HUES6 (cell line): ENCODE data around the gene LTBP2.

Experiments
- H3K27ac ChIP-seq: 2 replicates; pipeline ENCODE4 v1.7.0; 2013; ENCODE audit warnings: low read depth, mild to moderate bottlenecking, low read length, inconsistent platforms
- H3K27me3 ChIP-seq: 2 replicates; pipeline ENCODE4 v1.6.1; 2013; ENCODE audit warnings: low read length; ENCODE audit not compliant: control insufficient read depth, insufficient read depth
- H3K36me3 ChIP-seq: 2 replicates; pipeline ENCODE4 v1.6.1; 2013; ENCODE audit warnings: low read length; ENCODE audit not compliant: control insufficient read depth, insufficient read depth
- H3K4me1 ChIP-seq: 2 replicates; pipeline ENCODE4 v1.6.1; 2013; ENCODE audit warnings: low read length; ENCODE audit not compliant: control insufficient read depth, insufficient read depth
- H3K4me3 ChIP-seq: 2 replicates; pipeline ENCODE4 v1.5.1; 2013; ENCODE audit warnings: low read depth, low read length
- H3K9ac ChIP-seq: one replicate; pipeline ENCODE4 v1.6.1; 2013; ENCODE audit warnings: mild to moderate bottlenecking, low read length
- H3K9me3 ChIP-seq: 2 replicates; pipeline ENCODE4 v1.6.1; 2013; ENCODE audit warnings: low read depth, low read length; ENCODE audit not compliant: control insufficient read depth, insufficient read depth

The LTBP2 gene

GRCh38 chr14:74569806-74570591 is 42.0 kb downstream of the LTBP2 start:
- Histone ChIP-seq H3K9me3 (no peaks in the 10 kb centered on the region), H3K4me1 (peaks cover 24% of the 10 kb centered on the region), H3K27ac (no peak overlapping the region), H3K36me3 (no peaks in the 10 kb centered on the region), H3K27me3 (no peaks in the 10 kb centered on the region), H3K9ac (no peak overlapping the region), H3K4me3 (no peak overlapping the region)

- Histone ChIP-seq H3K4me3 (no peak overlapping the region), H3K4me1 (peaks cover 18% of the 10 kb centered on the region), H3K9me3 (no peaks in the 10 kb centered on the region), H3K9ac (no peak overlapping the region), H3K36me3 (no peaks in the 10 kb centered on the region), H3K27me3 (no peaks in the 10 kb centered on the region), H3K27ac (no peak overlapping the region)
These were observed 42.6 kb downstream of the LTBP2 start for GRCh38 chr14:74569387-74569786.

DNA sequence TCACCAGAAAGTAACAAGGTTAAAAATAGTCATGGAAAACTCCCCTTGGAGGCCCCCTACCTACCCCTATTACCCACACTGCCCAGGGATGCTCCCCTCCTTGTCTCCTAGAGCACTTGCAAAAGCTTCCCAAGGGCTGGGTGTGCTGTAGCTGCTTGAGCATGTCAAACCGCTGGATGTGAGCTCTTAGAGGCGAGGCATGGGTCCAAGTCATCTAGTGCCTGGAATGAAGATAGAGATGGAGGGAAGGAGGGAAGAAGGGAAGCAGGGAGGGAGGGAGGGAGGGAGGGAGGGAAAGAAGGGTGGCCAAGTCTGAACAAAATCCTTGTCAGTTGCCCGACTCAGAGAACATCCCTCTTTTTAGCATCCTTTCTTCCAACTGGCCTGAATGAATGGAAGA is 43.1 kb downstream of the LTBP2 start:
- H3K36me3 ChIP-seq: no peaks in the 10 kb centered on the region
- no peak overlapping the region for H3K27ac ChIP-seq
- H3K9ac ChIP-seq: no peak overlapping the region
- H3K4me1 ChIP-seq: peaks cover 17% of the 10 kb centered on the region
- no peak overlapping the region for H3K4me3 ChIP-seq
- H3K9me3 ChIP-seq: no peaks in the 10 kb centered on the region
- H3K27me3 ChIP-seq: no peaks in the 10 kb centered on the region

GRCh38 chr14:74568380-74568649 is 43.7 kb downstream of the LTBP2 start:
- Histone ChIP-seq H3K9ac (no peak overlapping the region), H3K4me3 (no peak overlapping the region), H3K4me1 (peaks cover 17% of the 10 kb centered on the region), H3K27ac (no peak overlapping the region), H3K27me3 (no peaks in the 10 kb centered on the region), H3K9me3 (no peaks in the 10 kb centered on the region), H3K36me3 (no peaks in the 10 kb centered on the region)

DNA sequence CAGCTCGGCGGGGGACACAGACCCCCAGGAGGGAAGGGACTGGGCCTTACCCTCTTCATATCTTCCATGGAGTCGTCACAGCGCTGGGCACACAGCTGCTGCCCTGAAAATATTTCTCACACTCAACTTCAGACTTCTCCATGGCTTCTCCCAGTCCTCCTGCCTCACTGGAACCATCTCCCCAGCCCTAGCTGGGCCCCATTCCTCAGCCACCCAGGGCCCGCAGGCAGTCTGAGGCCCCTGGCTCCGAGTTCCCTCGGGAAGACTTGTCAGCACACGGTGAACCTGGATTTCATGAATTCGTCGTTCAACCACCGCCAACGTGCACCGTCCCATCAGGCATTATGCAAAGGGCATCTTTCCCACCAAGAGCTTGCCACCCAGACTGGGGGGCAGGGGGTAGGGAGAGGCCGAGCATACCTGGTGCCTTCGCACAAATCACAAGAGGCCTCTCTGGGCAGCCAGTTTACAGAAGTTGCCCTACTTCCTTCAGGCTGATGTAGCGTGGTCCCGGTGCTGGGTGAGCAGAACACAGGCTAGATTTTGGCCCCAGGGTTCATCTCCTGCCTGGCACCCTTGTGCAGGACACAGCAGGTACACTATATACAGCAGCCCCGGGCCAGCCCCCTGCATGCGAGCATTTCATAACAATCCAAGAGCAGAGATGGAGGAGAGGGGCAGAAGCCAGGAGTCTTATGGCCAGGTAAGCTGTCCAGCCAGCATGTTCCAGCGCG is 44.2 kb downstream of the LTBP2 start:
- peaks cover 18% of the 10 kb centered on the region for H3K4me1 ChIP-seq
- no peak overlapping the region for H3K27ac ChIP-seq
- H3K4me3 ChIP-seq: no peak overlapping the region
- H3K27me3 ChIP-seq: no peaks in the 10 kb centered on the region
- H3K9me3 ChIP-seq: no peaks in the 10 kb centered on the region
- no peaks in the 10 kb centered on the region for H3K36me3 ChIP-seq
- H3K9ac ChIP-seq: no peak overlapping the region

DNA sequence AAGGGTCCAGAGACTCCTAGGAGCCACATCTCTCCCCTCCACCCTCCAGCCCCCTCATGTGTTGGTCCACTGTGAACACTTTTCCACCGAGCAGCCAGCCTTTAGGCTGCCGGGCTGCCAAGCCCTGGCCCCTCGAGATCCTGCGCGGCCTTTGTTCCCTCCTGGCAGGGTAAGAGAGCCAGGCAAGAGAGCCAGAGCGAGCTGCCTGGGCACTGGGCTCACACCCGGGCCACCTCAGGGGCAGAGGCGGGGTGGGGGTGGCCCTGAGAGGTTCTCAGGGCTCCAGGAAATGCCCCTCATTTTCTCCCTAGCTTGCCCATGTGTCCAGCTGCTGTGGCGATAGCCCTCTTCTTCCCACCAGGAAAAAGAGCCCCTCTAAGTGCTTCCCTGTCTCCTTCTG is 44.8 kb downstream of the LTBP2 start:
- Histone ChIP-seq H3K9me3 (no peaks in the 10 kb centered on the region), H3K27me3 (no peaks in the 10 kb centered on the region), H3K27ac (no peak overlapping the region), H3K4me1 (peaks cover 20% of the 10 kb centered on the region), H3K9ac (no peak overlapping the region), H3K36me3 (no peaks in the 10 kb centered on the region), H3K4me3 (no peak overlapping the region)

GRCh38 chr14:74566174-74567141 is 45.6 kb downstream of the LTBP2 start:
- H3K9ac ChIP-seq: no peak overlapping the region
- H3K27me3 ChIP-seq: no peaks in the 10 kb centered on the region
- no peak overlapping the region for H3K4me3 ChIP-seq
- peaks cover 20% of the 10 kb centered on the region for H3K4me1 ChIP-seq
- no peaks in the 10 kb centered on the region for H3K9me3 ChIP-seq
- no peak overlapping the region for H3K27ac ChIP-seq
- no peaks in the 10 kb centered on the region for H3K36me3 ChIP-seq

DNA sequence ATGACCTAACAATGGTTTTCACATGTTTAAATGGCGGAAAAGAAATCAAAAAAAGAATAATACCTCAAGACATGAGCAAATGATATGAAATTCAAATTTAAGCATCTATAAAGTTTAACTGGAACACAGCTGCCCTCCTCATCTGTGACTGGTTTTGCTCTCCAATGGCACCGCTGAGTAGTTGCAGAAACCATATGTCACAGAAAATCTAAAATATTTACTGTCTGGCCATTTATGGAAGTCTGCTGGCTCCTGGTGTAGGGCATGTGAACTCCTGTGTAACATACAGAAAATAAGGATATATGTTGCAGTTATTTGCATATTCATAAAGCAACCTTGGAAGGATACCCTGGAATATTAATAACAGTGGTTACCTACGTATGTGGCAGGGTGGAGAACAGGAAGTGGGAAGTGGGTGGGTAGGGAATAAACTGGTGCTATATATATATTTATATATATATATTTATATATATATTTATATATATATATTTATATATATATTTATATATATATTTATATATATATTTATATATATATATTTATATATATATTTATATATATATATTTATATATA is 48.4 kb downstream of the LTBP2 start:
- H3K36me3 ChIP-seq: no peaks in the 10 kb centered on the region
- H3K9ac ChIP-seq: no peak overlapping the region
- H3K27ac ChIP-seq: no peak overlapping the region
- H3K9me3 ChIP-seq: no peaks in the 10 kb centered on the region
- H3K27me3 ChIP-seq: no peaks in the 10 kb centered on the region
- H3K4me3 ChIP-seq: no peak overlapping the region
- peaks cover 11% of the 10 kb centered on the region; the same call in 1 of the 2 replicates for H3K4me1 ChIP-seq

DNA sequence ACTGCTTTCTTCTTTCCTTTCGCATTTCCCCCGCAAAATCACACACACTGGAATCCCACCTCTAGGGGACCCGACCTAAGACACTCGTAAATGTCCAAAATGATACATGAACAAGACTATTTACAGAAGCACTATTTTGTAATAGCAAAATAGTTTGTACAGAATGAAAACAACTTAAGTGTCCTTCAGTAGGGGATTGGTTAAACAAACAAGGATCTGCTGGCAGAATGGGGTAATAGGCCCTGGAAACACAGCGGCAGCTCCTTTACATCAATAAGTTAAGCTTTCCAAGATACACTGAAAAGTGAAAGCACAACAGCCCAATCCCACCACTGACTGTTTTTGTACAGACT is 48.8 kb downstream of the LTBP2 start:
- H3K27ac ChIP-seq: no peak overlapping the region

GRCh38 chr14:74562515-74563232 is 49.4 kb downstream of the LTBP2 start:
- Histone ChIP-seq H3K36me3 (no peaks in the 10 kb centered on the region), H3K9ac (no peak overlapping the region), H3K9me3 (no peaks in the 10 kb centered on the region), H3K27ac (no peak overlapping the region), H3K4me3 (no peak overlapping the region), H3K27me3 (no peaks in the 10 kb centered on the region), H3K4me1 (peaks cover 11% of the 10 kb centered on the region; the same call in 1 of the 2 replicates)

More for the DNA sequence above, 48.8 kb downstream of the LTBP2 start:
- no peaks in the 10 kb centered on the region for H3K36me3 ChIP-seq
- no peak overlapping the region for H3K4me3 ChIP-seq
- no peaks in the 10 kb centered on the region for H3K27me3 ChIP-seq
- no peaks in the 10 kb centered on the region for H3K9me3 ChIP-seq
- peaks cover 11% of the 10 kb centered on the region; the same call in 1 of the 2 replicates for H3K4me1 ChIP-seq
- H3K9ac ChIP-seq: no peak overlapping the region
